Measurements from ENCODE around the gene CALML3.

DNA sequence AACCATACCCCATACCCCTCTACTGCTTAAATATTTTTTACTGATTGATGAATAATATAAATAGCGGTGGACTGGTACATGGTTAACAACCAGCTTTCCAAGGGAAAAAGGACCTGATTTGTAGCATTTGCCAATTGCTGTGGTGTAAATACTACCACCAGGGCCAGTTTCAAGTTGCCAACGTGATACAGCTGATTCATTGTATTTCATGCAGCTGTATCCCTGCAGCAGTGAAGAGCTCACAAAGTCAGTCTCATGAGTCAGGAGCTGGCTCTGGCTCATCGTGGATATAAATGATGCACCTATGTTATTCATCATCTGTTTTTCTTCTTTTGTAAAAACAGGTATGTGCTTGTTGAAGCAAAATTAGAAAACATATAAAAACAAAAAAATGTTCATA lies 40.6 kb upstream of the CALML3 start:
- TF ChIP-seq, protein P1, sequence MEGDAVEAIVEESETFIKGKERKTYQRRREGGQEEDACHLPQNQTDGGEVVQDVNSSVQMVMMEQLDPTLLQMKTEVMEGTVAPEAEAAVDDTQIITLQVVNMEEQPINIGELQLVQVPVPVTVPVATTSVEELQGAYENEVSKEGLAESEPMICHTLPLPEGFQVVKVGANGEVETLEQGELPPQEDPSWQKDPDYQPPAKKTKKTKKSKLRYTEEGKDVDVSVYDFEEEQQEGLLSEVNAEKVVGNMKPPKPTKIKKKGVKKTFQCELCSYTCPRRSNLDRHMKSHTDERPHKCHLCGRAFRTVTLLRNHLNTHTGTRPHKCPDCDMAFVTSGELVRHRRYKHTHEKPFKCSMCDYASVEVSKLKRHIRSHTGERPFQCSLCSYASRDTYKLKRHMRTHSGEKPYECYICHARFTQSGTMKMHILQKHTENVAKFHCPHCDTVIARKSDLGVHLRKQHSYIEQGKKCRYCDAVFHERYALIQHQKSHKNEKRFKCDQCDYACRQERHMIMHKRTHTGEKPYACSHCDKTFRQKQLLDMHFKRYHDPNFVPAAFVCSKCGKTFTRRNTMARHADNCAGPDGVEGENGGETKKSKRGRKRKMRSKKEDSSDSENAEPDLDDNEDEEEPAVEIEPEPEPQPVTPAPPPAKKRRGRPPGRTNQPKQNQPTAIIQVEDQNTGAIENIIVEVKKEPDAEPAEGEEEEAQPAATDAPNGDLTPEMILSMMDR (IDR thresholded peaks at IDR 0.05 in 2 of 3, conservative IDR thresholded peaks at IDR 0.05 in 1 of 3; ENCODE audit: control insufficient read depth in 2 of 3, extremely low read depth in 1 of 3, insufficient read depth in 1 of 3, low read depth in 3 of 3, low read length in 3 of 3): no peak
- no peak for TF ChIP-seq YY1 (IDR thresholded peaks at IDR 0.05; ENCODE audit: low read depth, low read length)
- TF ChIP-seq, protein P2, sequence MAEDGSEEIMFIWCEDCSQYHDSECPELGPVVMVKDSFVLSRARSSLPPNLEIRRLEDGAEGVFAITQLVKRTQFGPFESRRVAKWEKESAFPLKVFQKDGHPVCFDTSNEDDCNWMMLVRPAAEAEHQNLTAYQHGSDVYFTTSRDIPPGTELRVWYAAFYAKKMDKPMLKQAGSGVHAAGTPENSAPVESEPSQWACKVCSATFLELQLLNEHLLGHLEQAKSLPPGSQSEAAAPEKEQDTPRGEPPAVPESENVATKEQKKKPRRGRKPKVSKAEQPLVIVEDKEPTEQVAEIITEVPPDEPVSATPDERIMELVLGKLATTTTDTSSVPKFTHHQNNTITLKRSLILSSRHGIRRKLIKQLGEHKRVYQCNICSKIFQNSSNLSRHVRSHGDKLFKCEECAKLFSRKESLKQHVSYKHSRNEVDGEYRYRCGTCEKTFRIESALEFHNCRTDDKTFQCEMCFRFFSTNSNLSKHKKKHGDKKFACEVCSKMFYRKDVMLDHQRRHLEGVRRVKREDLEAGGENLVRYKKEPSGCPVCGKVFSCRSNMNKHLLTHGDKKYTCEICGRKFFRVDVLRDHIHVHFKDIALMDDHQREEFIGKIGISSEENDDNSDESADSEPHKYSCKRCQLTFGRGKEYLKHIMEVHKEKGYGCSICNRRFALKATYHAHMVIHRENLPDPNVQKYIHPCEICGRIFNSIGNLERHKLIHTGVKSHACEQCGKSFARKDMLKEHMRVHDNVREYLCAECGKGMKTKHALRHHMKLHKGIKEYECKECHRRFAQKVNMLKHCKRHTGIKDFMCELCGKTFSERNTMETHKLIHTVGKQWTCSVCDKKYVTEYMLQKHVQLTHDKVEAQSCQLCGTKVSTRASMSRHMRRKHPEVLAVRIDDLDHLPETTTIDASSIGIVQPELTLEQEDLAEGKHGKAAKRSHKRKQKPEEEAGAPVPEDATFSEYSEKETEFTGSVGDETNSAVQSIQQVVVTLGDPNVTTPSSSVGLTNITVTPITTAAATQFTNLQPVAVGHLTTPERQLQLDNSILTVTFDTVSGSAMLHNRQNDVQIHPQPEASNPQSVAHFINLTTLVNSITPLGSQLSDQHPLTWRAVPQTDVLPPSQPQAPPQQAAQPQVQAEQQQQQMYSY (CRISPR knock-in tag; IDR thresholded peaks at IDR 0.05): no peak
- TF ChIP-seq NR2C2 (IDR thresholded peaks at IDR 0.05; ENCODE audit: borderline replicate concordance, control insufficient read depth, insufficient read length, low read depth): no peak

Data from GM12878 (cell line).